ENCODE results near the gene PHLDA1. TPM values are rescaled to one million over a fixed set of nuclear protein-coding genes. Genes with fewer than 3 reads are reported as not detected.
A peak's percentile ranks its signal among the peaks of the same experiment; 100 is the strongest.

Gene PHLDA1
- total and polyA plus RNA-seq, 2 of the 13 experiments (the other 11 are each of a cell fraction or from before 2014, with no cell fraction given): 33.8 to 41.0 TPM

- TF ChIP-seq ZFP62 (CRISPR knock-in tag; IDR thresholded peaks at IDR 0.05) (no peak), PBX2 (CRISPR knock-in tag; IDR thresholded peaks at IDR 0.05) (no peak), ZNF318 (CRISPR knock-in tag; IDR thresholded peaks at IDR 0.05) (no peak), TERF1 (CRISPR knock-in tag; IDR thresholded peaks at IDR 0.05) (no peak), EEA1 (CRISPR knock-in tag; IDR thresholded peaks at IDR 0.05; ENCODE audit: borderline replicate concordance) (no peak), SMARCC2 (IDR thresholded peaks at IDR 0.05) (no peak), AGO2 (optimal IDR thresholded peaks at IDR 0.05; ENCODE audit: low read depth, low read length) (no peak), ZKSCAN8 (CRISPR knock-in tag; IDR thresholded peaks at IDR 0.05; ENCODE audit: borderline replicate concordance) (peak; percentile 96), ZNF646 (CRISPR knock-in tag; IDR thresholded peaks at IDR 0.05) (peak; percentile 80), NKX3-1 (CRISPR knock-in tag; IDR thresholded peaks at IDR 0.05) (peak; percentile 91), ZNF34 (CRISPR knock-in tag; IDR thresholded peaks at IDR 0.05; ENCODE audit: borderline replicate concordance) (peak; percentile 55; the same call in 1 of the 2 replicates)
Measured at GRCh38 chr12:75990189-75990912, 41.2 kb downstream of the PHLDA1 start (continued).
